ENCODE measurements around the gene RILPL2.
"Not testable (repeated sequence)": the region's sequence is repeated elsewhere in the genome, so short reads cannot be mapped to it uniquely, and the experiment has no call there.

Gene RILPL2

GRCh38 chr12:123465084-123465483 lies 28.6 kb upstream of the RILPL2 start:
- no peak for TF ChIP-seq CTCF (IDR thresholded peaks at IDR 0.05; ENCODE audit: low read depth, low read length)
- no peak for DNase-seq (ENCODE audit: extremely low read depth, low read depth)

- DNase-seq (ENCODE audit: extremely low read depth, low read depth) = not testable (repeated sequence)
Measured at GRCh38 chr12:123463174-123463573, 26.7 kb upstream of the RILPL2 start.

- TF ChIP-seq CTCF (IDR thresholded peaks at IDR 0.05; ENCODE audit: low read depth, low read length) = no peak
- DNase-seq (ENCODE audit: extremely low read depth, low read depth) = peak; percentile 60
Measured at GRCh38 chr12:123457980-123458779, 21.7 kb upstream of the RILPL2 start, which contains the start of gene SNRNP35. SNRNP35 (plus strand) TSS chr12:123458139; CDS start chr12:123465541, 7,402 bp downstream.

- DNase-seq (ENCODE audit: extremely low read depth, low read depth) = no peak
- TF ChIP-seq CTCF (IDR thresholded peaks at IDR 0.05; ENCODE audit: low read depth, low read length) = no peak
Measured at GRCh38 chr12:123453165-123453564, 16.7 kb upstream of the RILPL2 start.

- not testable (repeated sequence) for DNase-seq (ENCODE audit: extremely low read depth, low read depth)
Measured at GRCh38 chr12:123452276-123452550, 15.7 kb upstream of the RILPL2 start.

GRCh38 chr12:123450636-123451035 lies 14.2 kb upstream of the RILPL2 start:
- DNase-seq (ENCODE audit: extremely low read depth, low read depth) = no peak
- TF ChIP-seq CTCF (IDR thresholded peaks at IDR 0.05; ENCODE audit: low read depth, low read length) = no peak

GRCh38 chr12:123449856-123450255 lies 13.4 kb upstream of the RILPL2 start:
- no peak for DNase-seq (ENCODE audit: extremely low read depth, low read depth)
- TF ChIP-seq CTCF (IDR thresholded peaks at IDR 0.05; ENCODE audit: low read depth, low read length) = no peak

GRCh38 chr12:123449249-123449733 lies 12.8 kb upstream of the RILPL2 start:
- TF ChIP-seq CTCF (IDR thresholded peaks at IDR 0.05; ENCODE audit: low read depth, low read length) = no peak
- no peak for DNase-seq (ENCODE audit: extremely low read depth, low read depth)

All from AG09319 (cell line).